ENCODE measurements around the gene RFC2.

DNA sequence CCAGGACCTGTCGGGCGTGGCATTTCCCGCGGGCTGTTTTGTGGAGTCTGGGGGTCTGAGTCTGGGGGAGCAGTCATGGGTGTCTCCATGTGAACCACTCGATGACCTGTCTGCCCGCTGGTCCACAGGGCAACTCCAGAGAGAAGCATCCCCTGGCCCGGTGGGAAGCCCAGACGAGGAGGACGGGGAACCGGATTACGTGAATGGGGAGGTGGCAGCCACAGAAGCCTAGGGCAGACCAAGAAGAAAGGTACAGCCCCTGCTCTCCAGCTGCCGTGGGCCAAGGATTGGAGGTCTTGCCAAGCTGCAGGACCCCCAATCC lies 29.7 kb downstream of the RFC2 start:
- TF ChIP-seq, protein P1, sequence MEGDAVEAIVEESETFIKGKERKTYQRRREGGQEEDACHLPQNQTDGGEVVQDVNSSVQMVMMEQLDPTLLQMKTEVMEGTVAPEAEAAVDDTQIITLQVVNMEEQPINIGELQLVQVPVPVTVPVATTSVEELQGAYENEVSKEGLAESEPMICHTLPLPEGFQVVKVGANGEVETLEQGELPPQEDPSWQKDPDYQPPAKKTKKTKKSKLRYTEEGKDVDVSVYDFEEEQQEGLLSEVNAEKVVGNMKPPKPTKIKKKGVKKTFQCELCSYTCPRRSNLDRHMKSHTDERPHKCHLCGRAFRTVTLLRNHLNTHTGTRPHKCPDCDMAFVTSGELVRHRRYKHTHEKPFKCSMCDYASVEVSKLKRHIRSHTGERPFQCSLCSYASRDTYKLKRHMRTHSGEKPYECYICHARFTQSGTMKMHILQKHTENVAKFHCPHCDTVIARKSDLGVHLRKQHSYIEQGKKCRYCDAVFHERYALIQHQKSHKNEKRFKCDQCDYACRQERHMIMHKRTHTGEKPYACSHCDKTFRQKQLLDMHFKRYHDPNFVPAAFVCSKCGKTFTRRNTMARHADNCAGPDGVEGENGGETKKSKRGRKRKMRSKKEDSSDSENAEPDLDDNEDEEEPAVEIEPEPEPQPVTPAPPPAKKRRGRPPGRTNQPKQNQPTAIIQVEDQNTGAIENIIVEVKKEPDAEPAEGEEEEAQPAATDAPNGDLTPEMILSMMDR (IDR thresholded peaks at IDR 0.05), result no peak
- TF ChIP-seq CHD2 (IDR thresholded peaks at IDR 0.05; ENCODE audit: low read length, partially characterized antibody), result no peak
